Activated naive CD8-positive, alpha-beta T cell treated with anti-CD3 and anti-CD28 coated beads, Interleukin-2, amount 50 U/mL, for 24 hours (primary cell): ENCODE data around the gene CYP11A1.
A peak's percentile ranks its signal among the peaks of the same experiment; 100 is the strongest.
"Not testable (repeated sequence)": the region's sequence is repeated elsewhere in the genome, so short reads cannot be mapped to it uniquely, and the experiment has no call there.

Source experiments
- ATAC-seq: fragments of 150-1000 bp; cut with Tn5 transposase; one replicate; pipeline ENCODE4 v1.10.0; 2021
- DNase-seq: peaks from one replicate; pipeline ENCODE4 v3.0.0; 2021
- H3K27ac Mint-ChIP-seq: one replicate; pipeline ENCODE4 v1.8.0; 2021; ENCODE audit warnings: mild to moderate bottlenecking, mixed read lengths
- H3K27me3 Mint-ChIP-seq: one replicate; pipeline ENCODE4 v1.8.0; 2021; ENCODE audit warnings: mixed read lengths
- H3K36me3 Mint-ChIP-seq: one replicate; pipeline ENCODE4 v1.8.0; 2021; ENCODE audit warnings: low read depth, mixed read lengths
- H3K4me1 Mint-ChIP-seq: one replicate; pipeline ENCODE4 v1.8.0; 2021; ENCODE audit warnings: mixed read lengths
- H3K4me3 Mint-ChIP-seq: one replicate; pipeline ENCODE4 v1.8.0; 2021; ENCODE audit warnings: mild to moderate bottlenecking, moderate library complexity, mixed read lengths
- H3K9me3 Mint-ChIP-seq: one replicate; pipeline ENCODE4 v1.8.0; 2021; ENCODE audit warnings: mixed read lengths

Gene CYP11A1

GRCh38 chr15:74364936-74365597, 2.4 kb downstream of the CYP11A1 start:
- no peaks in the 10 kb centered on the region for H3K36me3 Mint-ChIP-seq
- H3K4me1 Mint-ChIP-seq: peaks cover 6% of the 10 kb centered on the region
- no peaks in the 10 kb centered on the region for H3K9me3 Mint-ChIP-seq
- H3K4me3 Mint-ChIP-seq: peak overlapping the region; percentile 63
- peak overlapping the region; percentile 27 for H3K27ac Mint-ChIP-seq
- peaks cover 44% of the 10 kb centered on the region for H3K27me3 Mint-ChIP-seq
- no peak for DNase-seq
- no peak for ATAC-seq

GRCh38 chr15:74362482-74362881, 5.0 kb downstream of the CYP11A1 start:
- Mint-ChIP-seq H3K27me3 (peaks cover 25% of the 10 kb centered on the region), H3K36me3 (no peaks in the 10 kb centered on the region)
- ATAC-seq: no peak

GRCh38 chr15:74360855-74361254, 6.6 kb downstream of the CYP11A1 start:
- not testable (repeated sequence) for H3K36me3 Mint-ChIP-seq, H3K4me1 Mint-ChIP-seq, H3K9me3 Mint-ChIP-seq, H3K27ac Mint-ChIP-seq, DNase-seq, ATAC-seq, H3K4me3 Mint-ChIP-seq
- peaks cover 12% of the 10 kb centered on the region for H3K27me3 Mint-ChIP-seq

More at GRCh38 chr15:74362482-74362881, 5.0 kb downstream of the CYP11A1 start:
- Mint-ChIP-seq H3K4me1 (peaks cover 6% of the 10 kb centered on the region), H3K4me3 (no peak overlapping the region), H3K27ac (no peak overlapping the region), H3K9me3 (no peaks in the 10 kb centered on the region)
- no peak for DNase-seq

GRCh38 chr15:74359376-74359775, 8.1 kb downstream of the CYP11A1 start:
- not testable (repeated sequence) for ATAC-seq, H3K36me3 Mint-ChIP-seq, H3K9me3 Mint-ChIP-seq, H3K4me3 Mint-ChIP-seq, H3K4me1 Mint-ChIP-seq, H3K27ac Mint-ChIP-seq, DNase-seq
- peaks cover 13% of the 10 kb centered on the region for H3K27me3 Mint-ChIP-seq

GRCh38 chr15:74357514-74357913, 9.9 kb downstream of the CYP11A1 start:
- ATAC-seq, H3K4me1 Mint-ChIP-seq: not testable (repeated sequence)

GRCh38 chr15:74356050-74356449, 11.4 kb downstream of the CYP11A1 start:
- H3K4me1 Mint-ChIP-seq, ATAC-seq, H3K9me3 Mint-ChIP-seq, H3K27ac Mint-ChIP-seq, H3K36me3 Mint-ChIP-seq, H3K4me3 Mint-ChIP-seq, DNase-seq: not testable (repeated sequence)
- peaks cover 18% of the 10 kb centered on the region for H3K27me3 Mint-ChIP-seq

More at GRCh38 chr15:74357514-74357913, 9.9 kb downstream of the CYP11A1 start:
- not testable (repeated sequence) for H3K9me3 Mint-ChIP-seq, H3K36me3 Mint-ChIP-seq, H3K27ac Mint-ChIP-seq, H3K4me3 Mint-ChIP-seq, DNase-seq
- H3K27me3 Mint-ChIP-seq: peaks cover 16% of the 10 kb centered on the region

- peaks cover 18% of the 10 kb centered on the region for H3K27me3 Mint-ChIP-seq
- not testable (repeated sequence) for H3K4me1 Mint-ChIP-seq, H3K4me3 Mint-ChIP-seq, H3K36me3 Mint-ChIP-seq, H3K27ac Mint-ChIP-seq, ATAC-seq, DNase-seq, H3K9me3 Mint-ChIP-seq
Measured at GRCh38 chr15:74353992-74354391, 13.5 kb downstream of the CYP11A1 start.

- DNase-seq: no peak
- H3K27ac Mint-ChIP-seq: no peak overlapping the region
- H3K4me3 Mint-ChIP-seq: no peak overlapping the region
- no peak for ATAC-seq
- peaks cover 18% of the 10 kb centered on the region for H3K27me3 Mint-ChIP-seq
- no peaks in the 10 kb centered on the region for H3K4me1 Mint-ChIP-seq
- peaks cover 6% of the 10 kb centered on the region for H3K36me3 Mint-ChIP-seq
- peaks cover 6% of the 10 kb centered on the region for H3K9me3 Mint-ChIP-seq
Measured at GRCh38 chr15:74352393-74352910, 15.0 kb downstream of the CYP11A1 start.

GRCh38 chr15:74351670-74352069, 15.8 kb downstream of the CYP11A1 start:
- Mint-ChIP-seq H3K27ac (no peak overlapping the region), H3K36me3 (peaks cover 6% of the 10 kb centered on the region), H3K9me3 (peaks cover 6% of the 10 kb centered on the region), H3K4me3 (no peak overlapping the region), H3K27me3 (peaks cover 18% of the 10 kb centered on the region), H3K4me1 (no peaks in the 10 kb centered on the region)
- DNase-seq: no peak
- no peak for ATAC-seq

GRCh38 chr15:74350295-74351275, 16.9 kb downstream of the CYP11A1 start:
- Mint-ChIP-seq H3K4me1 (peaks cover 3% of the 10 kb centered on the region), H3K27ac (no peak overlapping the region), H3K9me3 (peaks cover 6% of the 10 kb centered on the region), H3K27me3 (peaks cover 20% of the 10 kb centered on the region), H3K36me3 (peaks cover 6% of the 10 kb centered on the region), H3K4me3 (no peak overlapping the region)
- ATAC-seq (no peak), DNase-seq (no peak)

- no peak for DNase-seq
- Mint-ChIP-seq H3K27ac (no peak overlapping the region), H3K9me3 (peaks cover 2% of the 10 kb centered on the region), H3K4me3 (no peak overlapping the region), H3K27me3 (peaks cover 11% of the 10 kb centered on the region), H3K36me3 (no peaks in the 10 kb centered on the region), H3K4me1 (peaks cover 15% of the 10 kb centered on the region)
- no peak for ATAC-seq
Measured at GRCh38 chr15:74349241-74349778, 18.1 kb downstream of the CYP11A1 start.

- H3K4me3 Mint-ChIP-seq: no peak overlapping the region
- no peak for DNase-seq
- ATAC-seq: no peak
- H3K27me3 Mint-ChIP-seq: peaks cover 9% of the 10 kb centered on the region
- no peaks in the 10 kb centered on the region for H3K36me3 Mint-ChIP-seq
- H3K27ac Mint-ChIP-seq: no peak overlapping the region
- peaks cover 15% of the 10 kb centered on the region for H3K4me1 Mint-ChIP-seq
- H3K9me3 Mint-ChIP-seq: no peaks in the 10 kb centered on the region
Measured at GRCh38 chr15:74347757-74348250, 19.6 kb downstream of the CYP11A1 start.

GRCh38 chr15:74345051-74345450, 22.4 kb downstream of the CYP11A1 start:
- H3K9me3 Mint-ChIP-seq: no peaks in the 10 kb centered on the region
- H3K27me3 Mint-ChIP-seq: peaks cover 5% of the 10 kb centered on the region
- H3K36me3 Mint-ChIP-seq: no peaks in the 10 kb centered on the region
- H3K27ac Mint-ChIP-seq: peak overlapping the region; percentile 37
- peak; percentile 90 for ATAC-seq
- H3K4me1 Mint-ChIP-seq: peaks cover 15% of the 10 kb centered on the region
- DNase-seq: peak; percentile 50
- no peak overlapping the region for H3K4me3 Mint-ChIP-seq

GRCh38 chr15:74343797-74344127, 23.7 kb downstream of the CYP11A1 start:
- no peak overlapping the region for H3K27ac Mint-ChIP-seq
- H3K27me3 Mint-ChIP-seq: peaks cover 5% of the 10 kb centered on the region
- ATAC-seq: no peak
- DNase-seq: no peak
- no peaks in the 10 kb centered on the region for H3K9me3 Mint-ChIP-seq
- peaks cover 15% of the 10 kb centered on the region for H3K4me1 Mint-ChIP-seq
- no peak overlapping the region for H3K4me3 Mint-ChIP-seq
- H3K36me3 Mint-ChIP-seq: no peaks in the 10 kb centered on the region
